Hepatocyte (in vitro differentiated cells): ENCODE data around the gene GLCE. TPM values are rescaled to one million over a fixed set of nuclear protein-coding genes. Genes with fewer than 3 reads are reported as not detected.

ENCODE experiments used
- DNase-seq: peaks from one replicate; pipeline ENCODE4 v3.0.0-alpha.2; 2016; ENCODE audit warnings: low spot score
- H2AFZ ChIP-seq: fragments of 200-600 bp; sonication (generic); 2 replicates; pipeline ENCODE4 v1.6.0; 2016; ENCODE audit warnings: antibody characterized with exemption, mild to moderate bottlenecking
- H3K27ac ChIP-seq: fragments of 200-600 bp; sonication (generic); 2 replicates; pipeline ENCODE4 v1.5.1; 2016; ENCODE audit warnings: mild to moderate bottlenecking
- H3K27me3 ChIP-seq: fragments of 200-600 bp; sonication (generic); 2 replicates; pipeline ENCODE4 v1.6.1; 2016
- H3K36me3 ChIP-seq: fragments of 200-600 bp; sonication (generic); replicated peaks from 2 replicates; pipeline ENCODE4 v1.5.1; 2016; ENCODE audit warnings: low read depth; ENCODE audit not compliant: insufficient read depth
- H3K4me1 ChIP-seq: fragments of 200-600 bp; sonication (generic); 2 replicates; pipeline ENCODE4 v1.5.1; 2016; ENCODE audit warnings: mild to moderate bottlenecking, moderate library complexity; ENCODE audit not compliant: insufficient read depth
- H3K4me2 ChIP-seq: fragments of 200-600 bp; sonication (generic); 2 replicates; pipeline ENCODE4 v1.6.0; 2016
- H3K4me3 ChIP-seq: fragments of 200-600 bp; sonication (generic); 2 replicates; pipeline ENCODE4 v1.5.1; 2016; ENCODE audit warnings: mild to moderate bottlenecking
- H3K79me2 ChIP-seq: fragments of 200-600 bp; sonication (generic); 2 replicates; pipeline ENCODE4 v1.6.0; 2017; ENCODE audit warnings: mild to moderate bottlenecking
- H3K9me2 ChIP-seq: fragments of 200-600 bp; sonication (generic); replicated peaks from 2 replicates; pipeline ENCODE4 v1.6.0; 2017; ENCODE audit warnings: mild to moderate bottlenecking; ENCODE audit not compliant: insufficient read depth
- H3K9me3 ChIP-seq: fragments of 200-600 bp; sonication (generic); 2 replicates; pipeline ENCODE4 v1.5.1; 2016; ENCODE audit warnings: low read depth, mild to moderate bottlenecking
- H4K20me1 ChIP-seq: fragments of 200-600 bp; sonication (generic); 2 replicates; pipeline ENCODE4 v1.6.0; 2016; ENCODE audit warnings: mild to moderate bottlenecking; ENCODE audit not compliant: insufficient read depth, poor library complexity, severe bottlenecking
- CTCF ChIP-seq: fragments of 200-600 bp; sonication (generic); IDR thresholded peaks from 2 replicates; pipeline ENCODE4 v1.5.1; 2016; ENCODE audit warnings: antibody characterized with exemption, mild to moderate bottlenecking; ENCODE audit not compliant: poor library complexity
- EZH2 ChIP-seq: fragments of 200-600 bp; sonication (generic); IDR thresholded peaks from 2 replicates; pipeline ENCODE4 v1.6.1; 2016; ENCODE audit warnings: antibody characterized with exemption, mild to moderate bottlenecking, borderline replicate concordance
- EZH2phosphoT487 ChIP-seq: fragments of 200-600 bp; sonication (generic); IDR thresholded peaks from one replicate; pipeline ENCODE4 v1.6.1; 2018; ENCODE audit warnings: antibody characterized with exemption, mild to moderate bottlenecking, low read depth, moderate library complexity; ENCODE audit not compliant: unreplicated experiment, severe bottlenecking
- WGBS: methylation state at CpG from one replicate; pipeline ENCODE4 v1.1.6; 2016; ENCODE audit warnings: low lambda C conversion rate; ENCODE audit errors: missing lambda C conversion rate; 5-methylcytosine and 5-hydroxymethylcytosine counted together
- polyA plus RNA-seq: library from polyadenylated mRNA; unstranded; fragments of >200 nt; fragmentation: Nextera tagmentation; extraction: Ambion mirVana; gene quantifications from 2 replicates; pipeline ENCODE4 v1.2.1, GENCODE V29; 2016
- total RNA-seq: library from RNA; depleted of rRNA; stranded (reverse); fragments of >200 nt; gene quantifications from 2 replicates; pipeline ENCODE4 v1.2.3, GENCODE V29; 2014

The GLCE gene
- total and polyA plus RNA-seq, 2 experiments from 2014 or later: 14.4 to 37.9 TPM

GRCh38 chr15:69317392-69317841, 157.0 kb downstream of the GLCE start:
- no peak overlapping the region for H3K4me3 ChIP-seq
- no peak overlapping the region for H3K27ac ChIP-seq
- TF ChIP-seq CTCF: no peak
- WGBS: 50% methylated on average over 5 of the region's 5 CpGs
- no peaks in the 10 kb centered on the region for H3K9me3 ChIP-seq
- peak; percentile 63 for DNase-seq
- H2AFZ ChIP-seq: no peak overlapping the region
- no peaks in the 10 kb centered on the region for H3K79me2 ChIP-seq
- no peaks in the 10 kb centered on the region for H3K27me3 ChIP-seq
- peak overlapping the region; percentile 33 for H3K4me2 ChIP-seq
- no peaks in the 10 kb centered on the region for H3K36me3 ChIP-seq
- peaks cover 8% of the 10 kb centered on the region for H3K4me1 ChIP-seq
- no peaks in the 10 kb centered on the region for H3K9me2 ChIP-seq
- H4K20me1 ChIP-seq: no peaks in the 10 kb centered on the region

GRCh38 chr15:69318033-69318432, 157.6 kb downstream of the GLCE start:
- Histone ChIP-seq H3K27ac (no peak overlapping the region), H4K20me1 (no peaks in the 10 kb centered on the region), H3K79me2 (no peaks in the 10 kb centered on the region), H2AFZ (no peak overlapping the region), H3K4me1 (peaks cover 8% of the 10 kb centered on the region), H3K27me3 (no peaks in the 10 kb centered on the region), H3K36me3 (no peaks in the 10 kb centered on the region), H3K9me3 (no peaks in the 10 kb centered on the region), H3K4me3 (no peak overlapping the region), H3K4me2 (peak overlapping the region; percentile 33), H3K9me2 (no peaks in the 10 kb centered on the region)
- no peak for DNase-seq
- no peak for TF ChIP-seq CTCF
- no peak for TF ChIP-seq EZH2
- no peak for TF ChIP-seq EZH2phosphoT487
- WGBS: 95% methylated on average over 7 of the region's 7 CpGs

- TF ChIP-seq CTCF (no peak), EZH2 (no peak), EZH2phosphoT487 (no peak)
- Histone ChIP-seq H3K4me3 (no peak overlapping the region), H3K4me2 (no peak overlapping the region), H3K27ac (no peak overlapping the region), H3K27me3 (no peaks in the 10 kb centered on the region), H2AFZ (no peak overlapping the region), H3K36me3 (no peaks in the 10 kb centered on the region), H3K4me1 (peaks cover 12% of the 10 kb centered on the region), H4K20me1 (no peaks in the 10 kb centered on the region), H3K9me2 (no peaks in the 10 kb centered on the region), H3K79me2 (no peaks in the 10 kb centered on the region), H3K9me3 (no peaks in the 10 kb centered on the region)
- DNase-seq: no peak
- WGBS: 78% methylated on average over 19 of the region's 19 CpGs
Observed at GRCh38 chr15:69319384-69320375, 159.2 kb downstream of the GLCE start.
